AG04449 (cell line): ENCODE results near the gene RBM4B.

Experiments
- CTCF ChIA-PET: fragments of 350-600 bp; formaldehyde crosslinking; extraction: SDS; loops from one replicate; lab custom pipeline; 2021; ENCODE audit warnings: antibody characterized with exemption; lab: Yijun Ruan, JAX
- POLR2A ChIA-PET: fragments of 400-600, 350-600 bp; formaldehyde crosslinking; extraction: SDS; loops from one replicate; lab custom pipeline; 2020; ENCODE audit warnings: antibody characterized with exemption, inconsistent platforms; lab: Yijun Ruan, JAX
- DNase-seq: peaks from one replicate; pipeline ENCODE4 v3.0.0-alpha.2; 2010; ENCODE audit warnings: low read depth, low spot score
- H3K4me3 ChIP-seq: 2 replicates; pipeline ENCODE4 v1.5.1; 2011; ENCODE audit warnings: low read depth, mild to moderate bottlenecking, control low read depth, low read length
- CTCF ChIP-seq: IDR thresholded peaks from one replicate; pipeline ENCODE4 v1.5.1; 2011; ENCODE audit warnings: mild to moderate bottlenecking, moderate library complexity, low read length, control low read depth, inconsistent platforms; ENCODE audit not compliant: insufficient read depth; ENCODE audit errors: missing control alignments

Gene RBM4B

GRCh38 chr11:66717925-66718319, 40.2 kb upstream of the RBM4B start:
- CTCF ChIA-PET: no interaction called here
- H3K4me3 ChIP-seq: no peak overlapping the region
- no peak for DNase-seq
- POLR2A ChIA-PET: no interaction called here
- no peak for TF ChIP-seq CTCF

GRCh38 chr11:66716996-66717395, 39.3 kb upstream of the RBM4B start:
- TF ChIP-seq CTCF: no peak
- no peak overlapping the region for H3K4me3 ChIP-seq
- CTCF ChIA-PET: interaction anchor here (1.4 to 1.6 kb wide), 2 partner anchors 9 to 117 kb away, joined by 3 to 4 read pairs; no protein-coding TSS in a partner anchor
- DNase-seq: no peak
- POLR2A ChIA-PET: no interaction called here

- DNase-seq: no peak
- POLR2A ChIA-PET: no interaction called here
- TF ChIP-seq CTCF: no peak
- no peak overlapping the region for H3K4me3 ChIP-seq
- CTCF ChIA-PET: interaction anchor here (1.2 to 1.6 kb wide), 4 partner anchors 11 to 119 kb away, joined by 3 to 4 read pairs (median 3); no protein-coding TSS in a partner anchor
These were observed 37.8 kb upstream of the RBM4B start for GRCh38 chr11:66715346-66716085.

GRCh38 chr11:66713746-66714480, 36.2 kb upstream of the RBM4B start:
- POLR2A ChIA-PET: no interaction called here

GRCh38 chr11:66710384-66710930, 32.8 kb upstream of the RBM4B start:
- ChIA-PET POLR2A (no interaction called here), CTCF (interaction anchor here (0.6 to 2.1 kb wide), 3 partner anchors 14 to 15 kb away, joined by 3 to 11 read pairs (median 3); no protein-coding TSS in a partner anchor)
- no peak overlapping the region for H3K4me3 ChIP-seq
- no peak for DNase-seq
- TF ChIP-seq CTCF: no peak

More at GRCh38 chr11:66713746-66714480, 36.2 kb upstream of the RBM4B start:
- H3K4me3 ChIP-seq: no peak overlapping the region
- CTCF ChIA-PET: interaction anchor here (1.1 kb wide), 1 partner anchor 26 kb away, joined by 3 read pairs; no protein-coding TSS in a partner anchor
- no peak for TF ChIP-seq CTCF
- DNase-seq: no peak
